ENCODE results near the gene IDI1. TPM values are rescaled to one million over a fixed set of nuclear protein-coding genes. Genes with fewer than 3 reads are reported as not detected.
"Not testable (repeated sequence)": the region's sequence is repeated elsewhere in the genome, so short reads cannot be mapped to it uniquely, and the experiment has no call there.

Gene IDI1
- total and polyA plus RNA-seq, 11 donors = 9.1 to 44.8 (median 18.4) TPM

DNA sequence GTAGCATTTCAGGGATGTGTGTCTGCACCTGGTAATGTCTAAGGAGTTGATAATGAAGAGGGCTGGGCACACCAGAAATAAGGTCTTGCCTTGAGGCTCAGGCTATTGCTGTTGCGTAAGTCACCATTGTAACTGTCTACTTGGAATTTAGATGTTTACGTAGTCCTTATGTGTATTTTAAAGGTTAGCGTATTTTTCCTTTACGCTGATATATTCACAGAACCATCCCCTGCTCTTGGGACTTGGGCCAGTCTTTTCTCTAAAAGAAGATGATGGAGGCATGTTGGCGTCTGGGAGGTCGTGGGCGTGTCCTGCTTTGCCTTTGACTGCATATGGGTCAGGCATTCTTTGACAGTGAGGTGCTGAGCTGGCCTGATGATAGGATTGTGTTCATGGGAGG is 22.0 kb upstream of the IDI1 start:
- no peak for TF ChIP-seq POLR2A (IDR thresholded peaks at IDR 0.05)
- TF ChIP-seq, protein P1, sequence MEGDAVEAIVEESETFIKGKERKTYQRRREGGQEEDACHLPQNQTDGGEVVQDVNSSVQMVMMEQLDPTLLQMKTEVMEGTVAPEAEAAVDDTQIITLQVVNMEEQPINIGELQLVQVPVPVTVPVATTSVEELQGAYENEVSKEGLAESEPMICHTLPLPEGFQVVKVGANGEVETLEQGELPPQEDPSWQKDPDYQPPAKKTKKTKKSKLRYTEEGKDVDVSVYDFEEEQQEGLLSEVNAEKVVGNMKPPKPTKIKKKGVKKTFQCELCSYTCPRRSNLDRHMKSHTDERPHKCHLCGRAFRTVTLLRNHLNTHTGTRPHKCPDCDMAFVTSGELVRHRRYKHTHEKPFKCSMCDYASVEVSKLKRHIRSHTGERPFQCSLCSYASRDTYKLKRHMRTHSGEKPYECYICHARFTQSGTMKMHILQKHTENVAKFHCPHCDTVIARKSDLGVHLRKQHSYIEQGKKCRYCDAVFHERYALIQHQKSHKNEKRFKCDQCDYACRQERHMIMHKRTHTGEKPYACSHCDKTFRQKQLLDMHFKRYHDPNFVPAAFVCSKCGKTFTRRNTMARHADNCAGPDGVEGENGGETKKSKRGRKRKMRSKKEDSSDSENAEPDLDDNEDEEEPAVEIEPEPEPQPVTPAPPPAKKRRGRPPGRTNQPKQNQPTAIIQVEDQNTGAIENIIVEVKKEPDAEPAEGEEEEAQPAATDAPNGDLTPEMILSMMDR (IDR thresholded peaks at IDR 0.05) = no peak

GRCh38 chr10:1068380-1069361 is 19.8 kb upstream of the IDI1 start:
- DNase-seq = no peak
- Histone ChIP-seq H3K9me3 (no peaks in the 10 kb centered on the region), H3K4me3 (no peak overlapping the region), H3K27me3 (no peaks in the 10 kb centered on the region), H3K4me1 (peaks cover 0 to 17% (median 6%) of the 10 kb centered on the region in 12 donors), H3K27ac (no peak overlapping the region), H3K36me3 (peaks cover 0 to 27% (median 20%) of the 10 kb centered on the region in 9 donors)
- intact Hi-C loops (cut with DNase I) = no loop called here
- ATAC-seq = no peak
- no peak for TF ChIP-seq POLR2A (IDR thresholded peaks at IDR 0.05)
- TF ChIP-seq, protein P1 (IDR thresholded peaks at IDR 0.05) = no peak
- WGBS, 4 donors = 85 to 91% (median 91%) methylated on average over 10 of the region's 10 CpGs

More for the DNA sequence above, 22.0 kb upstream of the IDI1 start:
- DNase-seq (no peak), ATAC-seq (peak in 3 of 4 donors; percentile 38 to 57 (median 47))
- WGBS, 4 donors = 73 to 76% (median 75%) methylated on average over 7 of the region's 7 CpGs
- no peak overlapping the region for H3K27ac ChIP-seq
- H3K36me3 ChIP-seq = peaks cover 0 to 37% (median 32%) of the 10 kb centered on the region in 9 donors
- no peaks in the 10 kb centered on the region for H3K27me3 ChIP-seq
- H3K4me3 ChIP-seq = no peak overlapping the region
- H3K4me1 ChIP-seq = peaks cover 0 to 19% (median 2%) of the 10 kb centered on the region in 12 donors
- no peaks in the 10 kb centered on the region for H3K9me3 ChIP-seq
- intact Hi-C loops (cut with DNase I) = no loop called here

- ATAC-seq; H3K4me3 ChIP-seq; H3K27me3 ChIP-seq; intact Hi-C loops (cut with DNase I); DNase-seq; H3K9me3 ChIP-seq; H3K27ac ChIP-seq: not testable (repeated sequence)
- Histone ChIP-seq H3K36me3 (peaks cover 0 to 14% (median 6%) of the 10 kb centered on the region in 9 donors), H3K4me1 (peaks cover 0 to 31% (median 14%) of the 10 kb centered on the region in 12 donors)
- 78 to 83% (median 80%) methylated on average over 8 of the region's 8 CpGs for WGBS, 4 donors
These were observed 17.8 kb upstream of the IDI1 start for GRCh38 chr10:1066734-1067133.

- peaks cover 0 to 47% (median 22%) of the 10 kb centered on the region in 12 donors for H3K4me1 ChIP-seq
- H3K27me3 ChIP-seq = no peaks in the 10 kb centered on the region
- intact Hi-C loops (cut with DNase I) = no loop called here
- 74 to 84% (median 78%) methylated on average over 4 of the region's 4 CpGs for WGBS, 4 donors
- peaks cover 0 to 15% (median 6%) of the 10 kb centered on the region in 9 donors for H3K36me3 ChIP-seq
- ATAC-seq = no peak
- no peak for TF ChIP-seq POLR2A (IDR thresholded peaks at IDR 0.05)
- TF ChIP-seq, protein P1 (IDR thresholded peaks at IDR 0.05) = no peak
- no peak for DNase-seq
- H3K9me3 ChIP-seq = no peaks in the 10 kb centered on the region
- no peak overlapping the region for H3K27ac ChIP-seq
- H3K4me3 ChIP-seq = no peak overlapping the region
These were observed 16.0 kb upstream of the IDI1 start for GRCh38 chr10:1064964-1065247.
